Hepatocyte (in vitro differentiated cells): ENCODE data around the gene MVB12B.

Experiments
- CTCF ChIP-seq: fragments of 200-600 bp; sonication (generic); IDR thresholded peaks from 2 replicates; pipeline ENCODE4 v1.5.1; 2016; ENCODE audit warnings: antibody characterized with exemption, mild to moderate bottlenecking; ENCODE audit not compliant: poor library complexity
- EZH2 ChIP-seq: fragments of 200-600 bp; sonication (generic); IDR thresholded peaks from 2 replicates; pipeline ENCODE4 v1.6.1; 2016; ENCODE audit warnings: antibody characterized with exemption, mild to moderate bottlenecking, borderline replicate concordance
- EZH2phosphoT487 ChIP-seq: fragments of 200-600 bp; sonication (generic); IDR thresholded peaks from one replicate; pipeline ENCODE4 v1.6.1; 2018; ENCODE audit warnings: antibody characterized with exemption, mild to moderate bottlenecking, low read depth, moderate library complexity; ENCODE audit not compliant: unreplicated experiment, severe bottlenecking

GRCh38 chr9:126533926-126534310, 207.3 kb downstream of the MVB12B start:
- TF ChIP-seq CTCF (no peak), EZH2 (no peak), EZH2phosphoT487 (no peak)
